HEK293T (cell line): ENCODE measurements around the gene N4BP3.

Experiments used
- CTCF ChIA-PET: fragments of 350-600 bp; formaldehyde crosslinking; extraction: SDS; loops from one replicate; lab custom pipeline; 2021; ENCODE audit warnings: antibody characterized with exemption, inconsistent platforms; lab: Yijun Ruan, JAX
- POLR2A ChIA-PET: fragments of 350-600 bp; formaldehyde crosslinking; extraction: SDS; loops from one replicate; lab custom pipeline; 2020; ENCODE audit warnings: antibody characterized with exemption, inconsistent platforms; lab: Yijun Ruan, JAX
- DNase-seq: peaks from one replicate; pipeline ENCODE4 v3.0.0; 2012; ENCODE audit warnings: mixed read lengths; ENCODE audit errors: extremely low spot score
- ARNT ChIP-seq: fragments of 450-650 bp; IDR thresholded peaks from 2 replicates; pipeline ENCODE4 v1.6.1; 2017; ENCODE audit warnings: mild to moderate bottlenecking
- BHLHE40 ChIP-seq: fragments of 450-650 bp; IDR thresholded peaks from 2 replicates; pipeline ENCODE4 v1.6.1; 2016; ENCODE audit warnings: mild to moderate bottlenecking, moderate library complexity, borderline replicate concordance
- CTBP1 ChIP-seq: fragments of 450-650 bp; IDR thresholded peaks from 2 replicates; pipeline ENCODE4 v1.6.1; 2016; ENCODE audit warnings: borderline replicate concordance
- ELF4 ChIP-seq: fragments of 450-650 bp; IDR thresholded peaks from 2 replicates; pipeline ENCODE4 v1.6.1; 2017; ENCODE audit warnings: antibody characterized with exemption
- FOXA1 ChIP-seq: fragments of 450-650 bp; IDR thresholded peaks from 2 replicates; pipeline ENCODE4 v1.6.1; 2016; ENCODE audit warnings: mild to moderate bottlenecking
- FOXK2 ChIP-seq: fragments of 450-650 bp; IDR thresholded peaks from 2 replicates; pipeline ENCODE4 v1.6.1; 2016; ENCODE audit warnings: mild to moderate bottlenecking
- FOXM1 ChIP-seq: fragments of 450-650 bp; IDR thresholded peaks from 2 replicates; pipeline ENCODE4 v1.6.1; 2017; ENCODE audit warnings: mild to moderate bottlenecking, borderline replicate concordance
- HDGF ChIP-seq: fragments of 450-650 bp; IDR thresholded peaks from 2 replicates; pipeline ENCODE4 v1.6.1; 2017; ENCODE audit warnings: antibody characterized with exemption, borderline replicate concordance
- L3MBTL2 ChIP-seq: fragments of 450-650 bp; conservative IDR thresholded peaks from 2 replicates; pipeline ENCODE4 v1.6.1; 2016; ENCODE audit warnings: mild to moderate bottlenecking
- LEF1 ChIP-seq: fragments of 450-650 bp; IDR thresholded peaks from 2 replicates; pipeline ENCODE4 v1.6.1; 2017; ENCODE audit warnings: mild to moderate bottlenecking, borderline replicate concordance
- NFRKB ChIP-seq: fragments of 450-650 bp; IDR thresholded peaks from 2 replicates; pipeline ENCODE4 v1.6.1; 2016; ENCODE audit warnings: mild to moderate bottlenecking, moderate library complexity
- PKNOX1 ChIP-seq: fragments of 450-650 bp; IDR thresholded peaks from 2 replicates; pipeline ENCODE4 v1.6.1; 2016
- SP1 ChIP-seq: fragments of 450-650 bp; IDR thresholded peaks from 2 replicates; pipeline ENCODE4 v1.6.1; 2017
- SUZ12 ChIP-seq: fragments of 450-650 bp; IDR thresholded peaks from 2 replicates; pipeline ENCODE4 v1.6.1; 2016; ENCODE audit warnings: mild to moderate bottlenecking
- TARDBP ChIP-seq: fragments of 450-650 bp; IDR thresholded peaks from 2 replicates; pipeline ENCODE4 v1.6.1; 2016
- ZNF384 ChIP-seq: fragments of 450-650 bp; IDR thresholded peaks from 2 replicates; pipeline ENCODE4 v1.6.1; 2016

Gene N4BP3

GRCh38 chr5:178106086-178106485 lies 7.2 kb upstream of the N4BP3 start:
- TF ChIP-seq CTBP1 (no peak), NFRKB (no peak), SP1 (no peak), HDGF (no peak)
- POLR2A ChIA-PET = interaction anchor here (2.2 kb wide), 1 partner anchor 48 kb away, joined by 5 read pairs; the partner anchor contains the start of gene NHP2
- DNase-seq = no peak
- CTCF ChIA-PET = interaction anchor here (1.0 kb wide), 1 partner anchor 15 kb away, joined by 4 read pairs; no protein-coding TSS in a partner anchor

GRCh38 chr5:178106556-178107239 lies 6.6 kb upstream of the N4BP3 start:
- TF ChIP-seq FOXM1 = no peak
- TF ChIP-seq ARNT = no peak
- no peak for TF ChIP-seq LEF1
- no peak for TF ChIP-seq SUZ12
- TF ChIP-seq SP1 = no peak
- TF ChIP-seq FOXK2 = no peak
- TF ChIP-seq FOXA1 = no peak
- ChIA-PET CTCF (interaction anchor here (1.0 kb wide), 1 partner anchor 15 kb away, joined by 4 read pairs; no protein-coding TSS in a partner anchor), POLR2A (interaction anchor here (2.2 kb wide), 1 partner anchor 48 kb away, joined by 5 read pairs; the partner anchor contains the start of gene NHP2)
- DNase-seq = no peak

DNA sequence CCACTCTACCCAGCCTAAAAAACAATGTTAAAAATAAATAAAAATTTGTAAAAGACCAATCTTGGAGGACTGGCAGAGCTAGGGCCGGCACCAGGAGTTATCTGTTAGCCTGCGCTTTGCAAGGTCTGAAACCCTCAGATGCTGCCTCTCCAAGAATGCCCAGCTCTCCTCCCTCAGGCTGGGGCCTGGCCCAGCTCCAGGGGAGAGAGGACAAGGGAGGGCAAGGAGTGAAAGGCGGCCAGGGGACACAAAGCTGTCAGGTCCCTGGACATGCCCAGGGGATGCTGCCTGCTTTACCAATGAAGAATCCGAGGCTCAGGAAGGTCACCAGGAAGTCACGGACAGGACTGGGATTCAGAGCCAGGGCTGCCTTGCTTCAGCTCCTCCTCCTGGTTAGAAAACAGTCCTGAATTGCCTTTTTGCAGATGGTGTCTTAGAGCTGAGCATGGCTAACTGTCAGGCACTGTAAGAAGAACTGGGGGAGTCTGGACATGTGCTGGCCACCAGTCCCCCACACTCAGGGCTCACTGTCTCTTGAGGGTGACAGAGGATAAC lies 5.5 kb upstream of the N4BP3 start:
- ChIA-PET POLR2A (interaction anchor here (2.2 kb wide), 1 partner anchor 46 kb away, joined by 5 read pairs; the partner anchor contains the start of gene NHP2), CTCF (interaction anchor here (1.0 to 1.4 kb wide), 2 partner anchors 13 to 32 kb away, joined by 4 to 7 read pairs; no protein-coding TSS in a partner anchor)
- TF ChIP-seq HDGF (no peak), TARDBP (no peak), ARNT (no peak), SP1 (no peak), BHLHE40 (no peak), PKNOX1 (no peak), LEF1 (no peak), FOXA1 (no peak), ELF4 (no peak), NFRKB (no peak), SUZ12 (no peak), ZNF384 (no peak), CTBP1 (no peak), FOXK2 (no peak), FOXM1 (no peak), L3MBTL2 (no peak)
- DNase-seq = no peak

GRCh38 chr5:178108446-178108845 lies 4.9 kb upstream of the N4BP3 start:
- TF ChIP-seq LEF1 (no peak), FOXK2 (no peak), FOXA1 (no peak)
- no peak for DNase-seq
- ChIA-PET POLR2A (no interaction called here), CTCF (interaction anchor here (1.0 to 1.4 kb wide), 2 partner anchors 12 to 33 kb away, joined by 4 to 7 read pairs; no protein-coding TSS in a partner anchor)

DNA sequence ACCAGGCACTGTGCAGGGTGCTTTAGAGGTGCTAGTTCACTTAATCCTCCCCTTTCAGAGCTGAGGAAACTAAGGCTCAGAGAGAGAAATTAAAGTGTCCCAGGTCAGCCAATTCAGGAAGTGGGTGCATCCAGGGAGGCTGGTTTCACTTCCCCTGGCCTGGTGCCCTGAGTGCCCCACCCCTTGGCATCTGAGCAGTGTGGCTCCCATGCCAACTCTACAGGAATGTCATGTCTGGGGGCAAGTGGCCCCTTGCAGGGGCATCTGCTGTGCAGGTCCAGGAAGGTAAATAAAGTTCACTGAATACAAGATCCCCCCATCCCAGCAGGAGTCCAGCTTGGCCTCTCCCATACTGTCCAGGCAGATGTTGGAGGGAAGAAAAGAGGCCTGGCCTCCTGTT lies 4.4 kb upstream of the N4BP3 start:
- TF ChIP-seq BHLHE40 = no peak
- no peak for TF ChIP-seq FOXA1
- no peak for TF ChIP-seq SP1
- TF ChIP-seq FOXK2 = no peak
- no peak for TF ChIP-seq LEF1
- no peak for TF ChIP-seq ARNT
- no peak for TF ChIP-seq PKNOX1
- no peak for TF ChIP-seq FOXM1
- TF ChIP-seq HDGF = no peak
- TF ChIP-seq ELF4 = no peak
- TF ChIP-seq L3MBTL2 = no peak
- no peak for TF ChIP-seq TARDBP
- TF ChIP-seq NFRKB = no peak
- TF ChIP-seq CTBP1 = no peak
- no peak for TF ChIP-seq ZNF384
- TF ChIP-seq SUZ12 = no peak
- ChIA-PET POLR2A (no interaction called here), CTCF (interaction anchor here (1.0 kb wide), 1 partner anchor 33 kb away, joined by 4 read pairs; no protein-coding TSS in a partner anchor)
- no peak for DNase-seq

GRCh38 chr5:178110511-178110910 lies 2.8 kb upstream of the N4BP3 start:
- ChIA-PET POLR2A (interaction anchor here (0.6 kb wide), 1 partner anchor 47 kb away, joined by 3 read pairs; no protein-coding TSS in a partner anchor), CTCF (interaction anchor here (2.3 kb wide), 1 partner anchor 10 kb away, joined by 10 read pairs; no protein-coding TSS in a partner anchor)
- DNase-seq = no peak
- no peak for TF ChIP-seq NFRKB
- no peak for TF ChIP-seq L3MBTL2
- no peak for TF ChIP-seq FOXK2
- TF ChIP-seq SP1 = no peak
- TF ChIP-seq FOXA1 = no peak
- TF ChIP-seq TARDBP = no peak
- no peak for TF ChIP-seq LEF1
- no peak for TF ChIP-seq HDGF
- no peak for TF ChIP-seq CTBP1
- no peak for TF ChIP-seq BHLHE40
- TF ChIP-seq SUZ12 = no peak
- no peak for TF ChIP-seq ELF4
- no peak for TF ChIP-seq PKNOX1
- TF ChIP-seq FOXM1 = no peak
- TF ChIP-seq ARNT = no peak
- TF ChIP-seq ZNF384 = no peak
